Activated CD8-positive, alpha-beta memory T cell treated with anti-CD3 and anti-CD28 coated beads for 48 hours (primary cell): ENCODE data around the gene TECRL.

Source experiments
- DNase-seq, 3 experiments: peaks; one replicate each; pipeline ENCODE4 v3.0.0-alpha.2; 2020; ENCODE audit warnings: low read depth in 2 of 3, low spot score in 2 of 3

Gene TECRL

GRCh38 chr4:64409300-64409699 is at the start of gene TECRL:
Gene TECRL, minus strand, starts transcription at chr4:64409450. Its CDS starts 99 bp downstream, at chr4:64409351.
- DNase-seq: no peak

GRCh38 chr4:64432674-64433073 is 23.4 kb upstream of the TECRL start:
- no peak for DNase-seq

- no peak for DNase-seq
Measured at GRCh38 chr4:64430933-64431332, 21.7 kb upstream of the TECRL start.

- no peak for DNase-seq
Measured at GRCh38 chr4:64417974-64418373, 8.7 kb upstream of the TECRL start.

- DNase-seq: no peak
Measured at GRCh38 chr4:64407000-64407399, 2.2 kb downstream of the TECRL start.

- no peak for DNase-seq
Measured at GRCh38 chr4:64405761-64406160, 3.5 kb downstream of the TECRL start.

GRCh38 chr4:64402684-64403083 is 6.6 kb downstream of the TECRL start:
- DNase-seq: no peak

- DNase-seq: no peak
Measured at GRCh38 chr4:64399313-64400109, 9.7 kb downstream of the TECRL start.

- DNase-seq: no peak
Measured at GRCh38 chr4:64394469-64394868, 14.8 kb downstream of the TECRL start.

- no peak for DNase-seq
Measured at GRCh38 chr4:64388252-64388651, 21.0 kb downstream of the TECRL start.

GRCh38 chr4:64385220-64385619 is 24.0 kb downstream of the TECRL start:
- DNase-seq: no peak

- no peak for DNase-seq
Measured at GRCh38 chr4:64384237-64385203, 24.7 kb downstream of the TECRL start.

- DNase-seq: no peak
Measured at GRCh38 chr4:64368741-64369140, 40.5 kb downstream of the TECRL start.

- no peak for DNase-seq
Measured at GRCh38 chr4:64361399-64361740, 47.9 kb downstream of the TECRL start.

- DNase-seq: no peak
Measured at GRCh38 chr4:64360664-64361398, 48.4 kb downstream of the TECRL start.

- no peak for DNase-seq
Measured at GRCh38 chr4:64359489-64359888, 49.8 kb downstream of the TECRL start.

GRCh38 chr4:64353904-64354303 is 55.3 kb downstream of the TECRL start:
- DNase-seq: no peak

GRCh38 chr4:64341711-64342110 is 67.5 kb downstream of the TECRL start:
- DNase-seq: no peak

GRCh38 chr4:64340218-64341110 is 68.8 kb downstream of the TECRL start:
- no peak for DNase-seq

- no peak for DNase-seq
Measured at GRCh38 chr4:64334964-64335363, 74.3 kb downstream of the TECRL start.
